Chondrocyte (in vitro differentiated cells): Measurements from ENCODE around the gene TWSG1. TPM values are rescaled to one million over a fixed set of nuclear protein-coding genes. Genes with fewer than 3 reads are reported as not detected.

Source experiments
- DNase-seq: peaks from one replicate; pipeline ENCODE4 v3.0.0; 2021; ENCODE audit warnings: mixed read lengths, low spot score
- H3K27ac Mint-ChIP-seq: one replicate; pipeline ENCODE4 v1.8.0; 2021; ENCODE audit warnings: mild to moderate bottlenecking, moderate library complexity, mixed read lengths; ENCODE audit not compliant: unreplicated experiment
- H3K27me3 Mint-ChIP-seq: 2 replicates; pipeline ENCODE4 v1.8.0; 2021; ENCODE audit warnings: low read depth, mixed read lengths
- H3K36me3 Mint-ChIP-seq: 2 replicates; pipeline ENCODE4 v1.8.0; 2021; ENCODE audit warnings: low read depth, mixed read lengths
- H3K4me1 Mint-ChIP-seq: 2 replicates; pipeline ENCODE4 v1.8.0; 2021; ENCODE audit warnings: low read depth, mild to moderate bottlenecking, mixed read lengths
- H3K4me3 Mint-ChIP-seq: one replicate; pipeline ENCODE4 v1.8.0; 2021; ENCODE audit warnings: mild to moderate bottlenecking, moderate library complexity, mixed read lengths; ENCODE audit not compliant: unreplicated experiment
- H3K9me3 Mint-ChIP-seq: 2 replicates; pipeline ENCODE4 v1.8.0; 2021; ENCODE audit warnings: low read depth, mixed read lengths
- total RNA-seq: library from RNA; stranded (reverse); gene quantifications from 3 replicates; pipeline ENCODE4 v1.2.1, GENCODE V29; 2021
- TF ChIP-seq, protein P1 (sequence below): fragments of 200-600 bp; sonication (generic); IDR thresholded peaks from 2 replicates; pipeline ENCODE4 v1.5.0; 2021; ENCODE audit warnings: antibody characterized with exemption, mild to moderate bottlenecking, moderate library complexity

The TWSG1 gene
- total RNA-seq, 1 donor from 2014 or later = 99.5 TPM

DNA sequence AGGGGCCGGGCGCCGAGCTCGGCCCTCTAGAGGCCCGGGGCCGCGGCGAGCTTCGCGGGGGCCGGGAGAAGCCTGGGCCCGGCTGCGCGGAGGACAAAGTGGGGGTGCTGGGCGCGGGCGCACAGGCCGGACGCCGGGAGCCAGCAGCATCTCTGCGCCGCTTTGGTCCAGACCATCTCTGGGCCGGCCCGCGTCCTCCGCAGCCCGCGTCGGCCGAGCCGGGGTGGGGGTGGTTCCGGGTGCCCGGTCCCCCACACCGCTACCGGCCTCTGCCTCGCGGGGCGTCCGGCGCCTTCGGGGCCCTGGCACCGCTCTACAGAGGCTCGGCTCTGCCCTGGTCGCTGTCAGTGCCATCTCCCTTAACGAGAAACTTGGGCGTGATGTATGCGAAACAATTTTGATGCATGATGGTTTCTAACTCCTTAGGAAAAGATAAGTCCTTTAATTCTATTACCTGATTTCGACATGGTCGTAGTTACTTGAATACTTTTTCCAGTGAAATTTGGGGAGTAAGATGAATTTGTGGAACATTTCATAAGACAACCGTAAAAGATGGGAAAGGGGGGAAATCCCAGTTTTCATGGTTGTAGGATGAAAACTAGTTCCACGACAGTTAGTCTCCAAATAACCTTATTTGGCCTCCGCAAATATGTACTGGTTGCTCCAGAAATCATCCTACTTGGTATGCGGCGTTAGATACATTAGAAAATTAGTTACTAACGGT lies 562 bp downstream of the TWSG1 start:
- Mint-ChIP-seq H3K27me3 (no peaks in the 10 kb centered on the region), H3K9me3 (no peaks in the 10 kb centered on the region), H3K36me3 (peaks cover 5% of the 10 kb centered on the region), H3K27ac (peak overlapping the region; percentile 81), H3K4me3 (peak overlapping the region; percentile 88), H3K4me1 (peaks cover 25% of the 10 kb centered on the region)
- DNase-seq = no peak
- TF ChIP-seq, protein P1, sequence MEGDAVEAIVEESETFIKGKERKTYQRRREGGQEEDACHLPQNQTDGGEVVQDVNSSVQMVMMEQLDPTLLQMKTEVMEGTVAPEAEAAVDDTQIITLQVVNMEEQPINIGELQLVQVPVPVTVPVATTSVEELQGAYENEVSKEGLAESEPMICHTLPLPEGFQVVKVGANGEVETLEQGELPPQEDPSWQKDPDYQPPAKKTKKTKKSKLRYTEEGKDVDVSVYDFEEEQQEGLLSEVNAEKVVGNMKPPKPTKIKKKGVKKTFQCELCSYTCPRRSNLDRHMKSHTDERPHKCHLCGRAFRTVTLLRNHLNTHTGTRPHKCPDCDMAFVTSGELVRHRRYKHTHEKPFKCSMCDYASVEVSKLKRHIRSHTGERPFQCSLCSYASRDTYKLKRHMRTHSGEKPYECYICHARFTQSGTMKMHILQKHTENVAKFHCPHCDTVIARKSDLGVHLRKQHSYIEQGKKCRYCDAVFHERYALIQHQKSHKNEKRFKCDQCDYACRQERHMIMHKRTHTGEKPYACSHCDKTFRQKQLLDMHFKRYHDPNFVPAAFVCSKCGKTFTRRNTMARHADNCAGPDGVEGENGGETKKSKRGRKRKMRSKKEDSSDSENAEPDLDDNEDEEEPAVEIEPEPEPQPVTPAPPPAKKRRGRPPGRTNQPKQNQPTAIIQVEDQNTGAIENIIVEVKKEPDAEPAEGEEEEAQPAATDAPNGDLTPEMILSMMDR = peak; percentile 65

DNA sequence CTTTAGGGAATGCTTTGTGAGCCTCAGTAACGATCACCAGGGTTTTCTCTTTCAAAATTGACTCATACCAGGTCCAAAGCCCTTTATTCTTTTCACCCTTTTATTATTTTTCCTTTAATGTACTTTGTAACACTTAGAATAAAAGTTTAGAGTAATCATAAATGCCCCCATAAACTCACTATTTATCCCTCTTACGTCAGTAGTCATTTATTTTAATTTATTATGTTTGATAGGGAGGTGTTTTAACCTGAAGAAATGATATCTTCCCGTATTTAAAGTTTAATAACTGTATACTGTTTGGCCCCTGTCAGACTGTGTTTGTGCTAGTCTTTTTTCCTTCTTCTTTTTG lies 1.1 kb downstream of the TWSG1 start:
- peak overlapping the region; percentile 88 for H3K4me3 Mint-ChIP-seq
- peaks cover 25% of the 10 kb centered on the region for H3K4me1 Mint-ChIP-seq
- peak overlapping the region; percentile 81 for H3K27ac Mint-ChIP-seq
- no peaks in the 10 kb centered on the region for H3K9me3 Mint-ChIP-seq
- TF ChIP-seq, protein P1 = no peak
- DNase-seq = no peak
- H3K36me3 Mint-ChIP-seq = peaks cover 8% of the 10 kb centered on the region
- H3K27me3 Mint-ChIP-seq = no peaks in the 10 kb centered on the region

DNA sequence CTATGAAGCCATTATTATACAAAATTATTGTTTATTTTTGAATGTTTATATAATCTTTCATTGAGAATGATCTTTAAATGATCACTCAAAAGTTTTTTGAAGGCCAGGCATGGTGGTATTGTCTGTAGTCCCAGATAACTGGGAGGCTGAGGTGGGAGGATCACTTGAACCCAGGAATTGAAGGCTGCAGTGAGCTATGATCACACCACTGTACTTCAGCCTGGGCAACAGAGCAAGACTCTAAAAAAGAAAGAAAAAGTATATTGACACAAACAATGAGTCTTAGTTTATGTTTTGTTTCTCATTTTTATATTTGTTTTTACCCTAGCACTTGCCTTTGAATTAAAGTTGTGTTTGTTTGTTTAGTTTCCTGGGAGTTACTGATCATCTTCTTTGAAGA lies 2.3 kb downstream of the TWSG1 start:
- peaks cover 8% of the 10 kb centered on the region for H3K36me3 Mint-ChIP-seq
- H3K27me3 Mint-ChIP-seq = no peaks in the 10 kb centered on the region
- TF ChIP-seq, protein P1 = no peak
- H3K4me1 Mint-ChIP-seq = peaks cover 25% of the 10 kb centered on the region
- no peak overlapping the region for H3K27ac Mint-ChIP-seq
- no peak for DNase-seq
- peak overlapping the region; percentile 17 for H3K4me3 Mint-ChIP-seq
- no peaks in the 10 kb centered on the region for H3K9me3 Mint-ChIP-seq

DNA sequence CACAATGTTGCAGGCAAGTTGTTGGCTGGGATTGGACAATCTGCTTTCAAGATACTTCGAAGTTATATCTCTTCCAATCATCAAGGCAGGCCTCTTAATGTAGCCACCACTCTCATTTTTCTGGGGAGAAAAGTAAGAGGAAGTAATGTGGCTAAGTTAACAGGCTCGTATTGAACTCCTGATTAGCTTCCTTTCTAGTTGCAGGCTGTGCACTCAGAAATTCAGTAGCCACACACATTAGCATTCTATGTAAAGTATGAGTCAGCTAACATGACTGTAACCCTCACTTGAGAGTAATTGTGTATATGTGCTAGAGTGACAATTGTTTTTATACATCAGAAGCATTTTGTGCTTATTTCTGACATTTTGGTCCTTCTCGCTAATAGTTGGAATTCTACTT lies 3.3 kb downstream of the TWSG1 start:
- DNase-seq = no peak
- no peaks in the 10 kb centered on the region for H3K27me3 Mint-ChIP-seq
- no peak overlapping the region for H3K27ac Mint-ChIP-seq
- no peak overlapping the region for H3K4me3 Mint-ChIP-seq
- H3K36me3 Mint-ChIP-seq = peaks cover 13% of the 10 kb centered on the region
- H3K4me1 Mint-ChIP-seq = peaks cover 25% of the 10 kb centered on the region
- TF ChIP-seq, protein P1 = no peak
- no peaks in the 10 kb centered on the region for H3K9me3 Mint-ChIP-seq

DNA sequence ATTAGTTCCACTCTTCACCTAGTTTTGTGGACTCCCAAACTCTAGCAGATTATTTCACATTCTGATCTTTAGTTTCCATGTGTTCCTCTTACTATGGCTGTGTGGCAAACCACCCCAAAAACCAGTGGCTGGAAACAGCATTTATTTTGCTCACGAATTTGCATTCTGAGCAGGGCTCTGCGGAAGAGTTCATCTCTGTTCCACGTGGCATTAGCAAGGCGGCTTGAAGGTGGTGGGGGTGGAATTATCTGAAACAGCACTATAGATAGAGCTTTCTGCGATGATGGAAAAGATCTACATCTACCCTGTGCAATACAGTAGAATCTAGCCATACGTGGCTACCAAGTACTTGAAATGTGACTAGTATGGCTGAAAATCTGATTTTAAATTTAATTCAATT lies 5.9 kb downstream of the TWSG1 start:
- no peak overlapping the region for H3K27ac Mint-ChIP-seq
- TF ChIP-seq, protein P1 = no peak
- H3K27me3 Mint-ChIP-seq = no peaks in the 10 kb centered on the region
- no peak overlapping the region for H3K4me3 Mint-ChIP-seq
- DNase-seq = no peak
- H3K36me3 Mint-ChIP-seq = peaks cover 27% of the 10 kb centered on the region
- H3K9me3 Mint-ChIP-seq = peaks cover 4% of the 10 kb centered on the region
- H3K4me1 Mint-ChIP-seq = peaks cover 17% of the 10 kb centered on the region
